ENCODE results near the gene OR2T11.
"Not testable (repeated sequence)": the region's sequence is repeated elsewhere in the genome, so short reads cannot be mapped to it uniquely, and the experiment has no call there.

OR2T11 gene

DNA sequence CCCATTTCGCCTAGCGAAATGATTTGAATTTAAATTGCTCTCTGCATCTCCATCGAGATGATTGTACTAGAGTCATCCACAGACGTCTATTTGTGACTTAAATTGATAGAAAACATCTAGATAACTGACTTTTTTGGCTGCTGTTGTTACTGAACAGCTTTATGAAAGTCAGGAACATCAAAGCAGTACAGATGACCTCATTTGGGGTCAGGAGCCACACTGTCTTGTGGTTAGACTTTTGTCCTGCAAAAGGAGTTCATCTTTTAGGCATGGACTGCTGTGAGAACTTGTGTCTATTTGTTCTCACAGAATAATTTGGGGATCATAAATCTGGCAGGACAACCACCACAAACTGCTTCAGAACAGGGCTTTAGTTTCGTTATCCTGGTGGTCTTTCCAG is 4.8 kb upstream of the OR2T11 start:
- H3K9ac ChIP-seq (ENCODE audit: low read depth, low read length); H3K27me3 ChIP-seq (ENCODE audit: insufficient read depth, low read length); H3K9me3 ChIP-seq (ENCODE audit: insufficient read depth, low read depth, low read length); H3K4me3 ChIP-seq (ENCODE audit: low read length); H3K36me3 ChIP-seq (ENCODE audit: insufficient read depth, low read depth, low read length); H3K4me1 ChIP-seq (ENCODE audit: insufficient read depth, low read length); H3K27ac ChIP-seq (ENCODE audit: low read length): not testable (repeated sequence)

DNA sequence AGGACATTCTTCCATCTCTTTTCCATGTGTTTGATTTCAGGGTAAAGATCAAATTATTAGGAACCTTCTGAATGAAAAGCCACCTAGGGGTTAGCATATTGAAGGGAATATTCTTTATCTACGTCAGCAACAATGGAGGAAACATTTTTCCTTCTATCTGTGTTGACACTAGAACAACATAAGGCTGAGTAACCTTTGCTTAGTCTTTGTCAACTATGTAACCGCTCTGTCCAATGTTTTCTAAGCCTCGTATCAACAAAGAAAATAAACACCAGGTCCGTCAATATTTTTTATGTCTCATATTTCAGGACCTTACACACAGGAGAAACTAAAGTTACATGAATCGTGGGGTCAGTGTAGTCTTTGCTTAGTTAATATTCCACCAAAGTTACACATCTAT is 1.7 kb upstream of the OR2T11 start:
- not testable (repeated sequence) for H3K27ac ChIP-seq (ENCODE audit: low read length); H3K4me3 ChIP-seq (ENCODE audit: low read length); H3K9me3 ChIP-seq (ENCODE audit: insufficient read depth, low read depth, low read length); H3K9ac ChIP-seq (ENCODE audit: low read depth, low read length); H3K4me1 ChIP-seq (ENCODE audit: insufficient read depth, low read length); H3K27me3 ChIP-seq (ENCODE audit: insufficient read depth, low read length); H3K36me3 ChIP-seq (ENCODE audit: insufficient read depth, low read depth, low read length)

DNA sequence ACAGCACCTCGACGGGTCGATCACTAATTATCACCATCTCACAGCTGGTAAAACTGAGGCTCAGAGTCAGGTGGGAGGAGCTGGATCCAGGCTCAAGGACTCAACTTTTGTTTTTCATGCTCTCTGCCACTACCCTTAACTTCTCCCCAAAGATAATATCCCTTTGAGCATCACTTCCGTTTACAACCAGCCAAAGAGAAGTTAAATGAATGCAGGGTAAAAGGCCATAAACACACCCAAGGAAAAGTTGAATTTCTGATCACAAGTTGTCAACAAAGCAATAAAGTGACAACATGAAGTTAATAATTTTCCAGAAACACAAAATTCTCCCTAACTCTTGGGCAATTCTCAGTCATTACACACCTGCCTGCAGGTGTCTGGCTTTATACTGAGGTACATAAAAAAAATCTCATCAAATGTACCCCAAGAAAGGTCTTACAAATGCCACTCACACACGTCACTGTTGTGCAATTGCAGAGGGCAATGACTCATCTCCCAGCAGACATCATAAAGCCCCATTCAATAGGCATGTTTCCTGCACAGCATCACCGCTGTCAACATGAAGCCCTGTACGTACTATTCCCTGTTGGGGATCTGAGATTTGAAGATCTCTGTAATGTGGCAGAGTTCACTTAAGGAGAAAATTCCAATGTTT is 3.4 kb downstream of the OR2T11 start:
- no peak overlapping the region; the same call in 1 of the 2 replicates for H3K4me3 ChIP-seq (ENCODE audit: low read length)
- no peak overlapping the region for H3K9ac ChIP-seq (ENCODE audit: low read depth, low read length)
- H3K27me3 ChIP-seq (ENCODE audit: insufficient read depth, low read length) = no peaks in the 10 kb centered on the region
- H3K4me1 ChIP-seq (ENCODE audit: insufficient read depth, low read length) = no peaks in the 10 kb centered on the region
- H3K36me3 ChIP-seq (ENCODE audit: insufficient read depth, low read depth, low read length) = no peaks in the 10 kb centered on the region
- H3K9me3 ChIP-seq (ENCODE audit: insufficient read depth, low read depth, low read length) = peaks cover 54% of the 10 kb centered on the region
- H3K27ac ChIP-seq (ENCODE audit: low read length) = no peak overlapping the region

DNA sequence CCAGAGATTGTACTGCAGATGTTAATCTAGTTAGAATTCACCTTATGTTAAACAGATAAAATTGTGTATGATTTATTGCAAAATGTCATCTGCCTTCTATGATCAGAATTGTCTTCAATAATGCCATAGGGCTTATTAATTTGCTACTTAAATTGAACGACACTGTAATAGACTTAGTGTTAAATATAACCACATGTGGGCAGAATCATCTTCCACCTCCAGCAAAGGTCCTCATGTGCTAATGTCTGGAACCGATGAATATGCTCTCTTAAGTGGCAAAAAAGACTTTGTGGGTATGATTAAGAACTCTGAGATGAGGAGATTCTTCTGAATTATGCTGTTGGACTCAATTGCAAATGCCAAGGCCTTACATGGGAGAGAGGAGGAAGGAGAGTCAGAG is 4.3 kb downstream of the OR2T11 start:
- no peak overlapping the region for H3K4me3 ChIP-seq (ENCODE audit: low read length)
- peaks cover 64% of the 10 kb centered on the region for H3K9me3 ChIP-seq (ENCODE audit: insufficient read depth, low read depth, low read length)
- H3K27ac ChIP-seq (ENCODE audit: low read length) = no peak overlapping the region
- H3K4me1 ChIP-seq (ENCODE audit: insufficient read depth, low read length) = no peaks in the 10 kb centered on the region
- H3K9ac ChIP-seq (ENCODE audit: low read depth, low read length) = no peak overlapping the region
- no peaks in the 10 kb centered on the region for H3K27me3 ChIP-seq (ENCODE audit: insufficient read depth, low read length)
- H3K36me3 ChIP-seq (ENCODE audit: insufficient read depth, low read depth, low read length) = no peaks in the 10 kb centered on the region

DNA sequence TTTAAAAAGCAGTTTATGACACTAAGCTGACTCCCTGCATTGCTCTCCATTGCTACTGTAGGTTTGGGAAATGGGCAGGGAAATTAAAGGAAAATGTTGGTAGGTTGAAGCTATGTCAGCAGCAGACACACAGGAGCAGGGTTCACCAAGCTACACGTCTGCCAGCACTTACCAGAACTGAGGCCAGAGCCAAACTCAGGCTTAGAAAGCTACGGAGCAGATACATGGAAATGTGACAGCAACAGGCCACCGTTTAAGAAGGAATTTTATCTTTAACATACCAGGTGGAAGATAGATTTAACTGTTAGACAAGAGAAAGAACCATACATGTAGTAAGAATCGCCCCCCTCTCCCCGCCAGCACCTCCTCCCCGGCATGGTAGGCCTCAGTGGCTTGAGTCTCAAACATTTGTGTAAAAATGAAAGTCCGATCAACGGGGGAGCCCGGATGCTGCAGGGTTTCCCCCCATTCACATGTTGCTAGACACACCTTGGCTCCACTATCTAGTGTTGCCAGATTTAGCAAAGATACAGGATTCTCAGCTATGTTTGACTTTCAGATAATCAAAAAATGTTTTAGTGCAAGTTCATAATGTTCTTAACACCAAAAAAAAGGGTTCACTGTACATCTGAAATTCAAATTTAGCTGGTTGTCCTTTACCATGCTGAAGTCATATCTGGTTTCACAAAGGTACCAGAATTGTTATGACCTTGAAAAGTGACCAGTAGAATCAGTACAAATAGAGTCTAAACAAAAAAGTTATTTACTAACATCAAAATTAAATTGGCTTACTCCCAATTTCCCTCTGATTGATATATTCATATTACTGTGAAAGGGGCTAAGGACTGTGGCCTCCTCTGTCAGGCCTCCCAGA is 6.7 kb downstream of the OR2T11 start:
- Histone ChIP-seq H3K4me1 (ENCODE audit: insufficient read depth, low read length) (no peaks in the 10 kb centered on the region), H3K27ac (ENCODE audit: low read length) (no peak overlapping the region), H3K4me3 (ENCODE audit: low read length) (no peak overlapping the region), H3K9ac (ENCODE audit: low read depth, low read length) (no peak overlapping the region), H3K27me3 (ENCODE audit: insufficient read depth, low read length) (no peaks in the 10 kb centered on the region), H3K36me3 (ENCODE audit: insufficient read depth, low read depth, low read length) (no peaks in the 10 kb centered on the region), H3K9me3 (ENCODE audit: insufficient read depth, low read depth, low read length) (peaks cover 87% of the 10 kb centered on the region)

DNA sequence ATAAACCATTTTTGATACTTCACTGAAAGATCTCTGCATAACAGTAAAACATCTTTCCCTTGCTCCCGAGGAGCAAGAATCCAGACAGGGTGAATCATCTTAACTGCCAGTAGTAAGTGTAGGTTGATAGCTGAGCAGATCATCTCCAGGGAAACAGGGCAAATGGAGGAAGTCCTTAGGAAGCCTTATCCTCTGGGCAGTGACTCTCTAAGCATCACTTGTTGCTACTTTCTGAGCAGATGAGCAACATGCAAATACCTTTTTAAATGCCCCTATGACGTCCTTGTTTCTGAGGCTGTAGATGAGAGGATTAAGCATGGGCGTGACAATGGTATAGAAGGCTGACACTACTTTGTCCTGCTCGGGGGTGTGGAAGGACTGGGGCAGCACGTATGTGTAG is 8.9 kb downstream of the OR2T11 start:
- Histone ChIP-seq H3K27ac (ENCODE audit: low read length) (no peak overlapping the region), H3K4me3 (ENCODE audit: low read length) (no peak overlapping the region; the same call in 1 of the 2 replicates), H3K9ac (ENCODE audit: low read depth, low read length) (no peak overlapping the region), H3K4me1 (ENCODE audit: insufficient read depth, low read length) (no peaks in the 10 kb centered on the region), H3K36me3 (ENCODE audit: insufficient read depth, low read depth, low read length) (no peaks in the 10 kb centered on the region), H3K9me3 (ENCODE audit: insufficient read depth, low read depth, low read length) (peaks cover 99% of the 10 kb centered on the region), H3K27me3 (ENCODE audit: insufficient read depth, low read length) (no peaks in the 10 kb centered on the region)

DNA sequence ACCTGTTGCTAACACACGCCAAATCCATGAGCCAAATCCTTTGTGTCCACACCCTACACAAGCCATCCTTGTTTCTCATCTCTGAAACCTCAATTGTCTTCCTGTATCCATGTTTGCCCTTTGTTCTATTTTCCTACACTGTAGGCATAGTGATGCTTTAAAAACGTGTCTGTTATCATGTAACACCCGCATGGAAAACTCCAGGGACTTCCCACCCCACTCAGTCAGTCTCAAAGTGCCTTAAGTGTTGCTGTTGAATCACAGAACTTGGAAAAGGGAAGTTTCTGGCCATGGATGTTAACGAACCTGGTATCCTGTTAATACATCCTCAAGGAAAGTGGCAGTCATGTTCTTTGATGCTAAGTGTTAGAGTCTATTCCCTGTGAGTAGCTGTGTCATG is 9.7 kb downstream of the OR2T11 start:
- H3K9me3 ChIP-seq (ENCODE audit: insufficient read depth, low read depth, low read length) = peaks cover 99% of the 10 kb centered on the region
- no peaks in the 10 kb centered on the region for H3K36me3 ChIP-seq (ENCODE audit: insufficient read depth, low read depth, low read length)
- no peak overlapping the region for H3K27ac ChIP-seq (ENCODE audit: low read length)
- no peak overlapping the region; the same call in 1 of the 2 replicates for H3K4me3 ChIP-seq (ENCODE audit: low read length)
- H3K27me3 ChIP-seq (ENCODE audit: insufficient read depth, low read length) = no peaks in the 10 kb centered on the region
- H3K9ac ChIP-seq (ENCODE audit: low read depth, low read length) = no peak overlapping the region
- H3K4me1 ChIP-seq (ENCODE audit: insufficient read depth, low read length) = no peaks in the 10 kb centered on the region

DNA sequence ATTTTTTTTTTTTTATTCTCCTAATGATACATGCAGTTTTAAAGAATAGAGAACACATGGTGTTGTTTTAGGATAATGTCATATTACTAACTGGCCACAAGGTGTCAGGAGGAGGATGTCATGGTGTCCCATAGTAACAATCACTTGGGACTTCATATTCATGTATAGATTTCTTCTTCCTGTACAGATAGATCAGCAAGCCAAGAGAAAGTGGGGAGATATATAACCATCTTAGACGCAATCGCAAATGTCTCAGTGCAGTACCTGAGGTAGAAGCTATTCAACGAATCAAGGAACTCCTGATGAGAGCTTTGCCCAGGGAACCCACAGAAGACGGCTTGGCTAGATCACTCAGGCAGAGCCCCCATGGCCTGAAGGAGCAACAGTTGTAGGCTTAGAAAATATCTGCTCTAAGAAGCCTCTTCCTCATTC is 12.3 kb downstream of the OR2T11 start:
- no peaks in the 10 kb centered on the region for H3K4me1 ChIP-seq (ENCODE audit: insufficient read depth, low read length)
- no peak overlapping the region for H3K4me3 ChIP-seq (ENCODE audit: low read length)
- H3K9me3 ChIP-seq (ENCODE audit: insufficient read depth, low read depth, low read length) = peaks cover 96% of the 10 kb centered on the region
- H3K27me3 ChIP-seq (ENCODE audit: insufficient read depth, low read length) = no peaks in the 10 kb centered on the region
- H3K36me3 ChIP-seq (ENCODE audit: insufficient read depth, low read depth, low read length) = no peaks in the 10 kb centered on the region
- no peak overlapping the region for H3K9ac ChIP-seq (ENCODE audit: low read depth, low read length)
- H3K27ac ChIP-seq (ENCODE audit: low read length) = no peak overlapping the region

DNA sequence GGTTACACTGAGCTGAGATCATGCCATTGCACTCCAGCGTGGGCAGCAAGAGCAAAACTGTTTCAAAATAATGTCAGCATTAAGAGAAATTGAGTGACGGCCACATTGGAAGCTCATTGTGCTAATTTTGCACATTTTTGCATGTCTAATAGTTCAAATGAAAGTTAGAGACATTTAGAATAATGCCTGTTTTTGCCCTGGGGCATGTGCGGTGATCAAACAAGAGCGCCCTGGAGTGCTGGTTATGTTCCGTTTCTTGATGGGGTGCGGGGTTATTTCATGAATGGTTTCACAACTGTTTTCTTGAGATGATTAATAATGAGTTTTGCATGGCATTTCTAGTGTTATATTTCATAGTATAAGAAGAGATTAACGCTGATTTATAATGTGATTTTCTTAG is 13.1 kb downstream of the OR2T11 start:
- H3K9me3 ChIP-seq (ENCODE audit: insufficient read depth, low read depth, low read length) = peaks cover 95% of the 10 kb centered on the region
- H3K9ac ChIP-seq (ENCODE audit: low read depth, low read length) = no peak overlapping the region

DNA sequence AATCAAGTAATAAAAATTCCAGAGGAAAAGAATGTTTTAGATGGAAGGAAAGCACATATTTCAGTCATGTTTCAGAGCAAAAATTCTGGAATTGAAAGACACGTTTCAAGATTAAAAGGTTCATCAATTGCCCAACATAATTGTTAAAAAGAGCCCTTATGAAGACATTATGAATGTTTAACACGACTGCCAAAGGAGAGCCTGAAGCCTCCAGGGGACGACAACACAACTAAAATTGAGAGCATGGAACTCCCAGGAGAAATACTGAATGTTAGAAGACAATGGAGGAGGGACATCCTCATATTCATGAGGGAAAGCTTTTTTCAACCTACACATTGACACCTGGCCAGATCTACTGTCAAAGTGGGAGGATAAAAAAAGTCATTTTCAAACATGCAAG is 16.0 kb downstream of the OR2T11 start:
- no peaks in the 10 kb centered on the region for H3K36me3 ChIP-seq (ENCODE audit: insufficient read depth, low read depth, low read length)
- H3K27ac ChIP-seq (ENCODE audit: low read length) = no peak overlapping the region
- H3K27me3 ChIP-seq (ENCODE audit: insufficient read depth, low read length) = no peaks in the 10 kb centered on the region
- H3K9ac ChIP-seq (ENCODE audit: low read depth, low read length) = no peak overlapping the region
- no peak overlapping the region for H3K4me3 ChIP-seq (ENCODE audit: low read length)
- peaks cover 94% of the 10 kb centered on the region for H3K9me3 ChIP-seq (ENCODE audit: insufficient read depth, low read depth, low read length)
- no peaks in the 10 kb centered on the region for H3K4me1 ChIP-seq (ENCODE audit: insufficient read depth, low read length)

More for the DNA sequence above, 13.1 kb downstream of the OR2T11 start:
- no peak overlapping the region for H3K4me3 ChIP-seq (ENCODE audit: low read length)
- no peaks in the 10 kb centered on the region for H3K36me3 ChIP-seq (ENCODE audit: insufficient read depth, low read depth, low read length)
- no peaks in the 10 kb centered on the region for H3K27me3 ChIP-seq (ENCODE audit: insufficient read depth, low read length)
- H3K27ac ChIP-seq (ENCODE audit: low read length) = no peak overlapping the region
- no peaks in the 10 kb centered on the region for H3K4me1 ChIP-seq (ENCODE audit: insufficient read depth, low read length)

DNA sequence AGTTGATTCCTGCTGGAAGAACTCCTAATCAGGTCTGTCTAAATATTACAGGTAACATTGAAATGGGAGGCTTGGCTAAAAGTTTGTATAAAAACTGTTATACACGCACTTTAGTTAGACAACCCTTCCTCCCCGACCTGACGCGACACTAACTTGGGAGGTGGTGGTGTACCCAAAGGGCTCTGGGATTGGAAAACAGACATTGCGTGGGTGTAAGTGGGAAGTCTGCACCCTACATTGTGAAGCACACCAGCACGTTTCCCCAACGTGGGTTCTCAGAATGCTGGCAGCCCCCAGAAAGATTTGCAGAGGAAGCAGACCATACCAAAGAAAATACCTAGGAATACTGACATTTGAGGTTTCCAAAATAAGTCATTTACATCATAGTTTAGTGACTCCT is 16.8 kb downstream of the OR2T11 start:
- Histone ChIP-seq H3K4me1 (ENCODE audit: insufficient read depth, low read length) (no peaks in the 10 kb centered on the region), H3K4me3 (ENCODE audit: low read length) (no peak overlapping the region), H3K27me3 (ENCODE audit: insufficient read depth, low read length) (no peaks in the 10 kb centered on the region), H3K9me3 (ENCODE audit: insufficient read depth, low read depth, low read length) (peaks cover 94% of the 10 kb centered on the region), H3K9ac (ENCODE audit: low read depth, low read length) (no peak overlapping the region), H3K27ac (ENCODE audit: low read length) (no peak overlapping the region), H3K36me3 (ENCODE audit: insufficient read depth, low read depth, low read length) (no peaks in the 10 kb centered on the region)

DNA sequence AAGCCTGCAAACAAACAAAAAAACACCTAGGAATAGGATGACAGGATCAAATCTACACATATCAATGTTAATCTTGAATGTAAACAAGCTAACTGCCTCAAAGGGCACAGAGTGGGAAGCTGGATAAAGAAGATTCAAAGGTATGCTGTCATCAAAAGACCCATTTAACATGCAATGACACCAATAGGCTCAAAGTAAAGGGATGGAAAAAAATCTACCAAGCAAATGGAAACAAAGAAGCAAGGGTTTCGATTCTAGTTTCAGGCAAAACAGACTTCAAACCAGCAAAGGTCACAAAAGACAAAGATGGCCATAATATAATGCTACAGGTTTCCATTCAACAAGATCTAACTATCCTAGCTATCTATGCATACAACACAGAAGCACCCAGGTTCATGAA is 21.1 kb downstream of the OR2T11 start:
- peaks cover 97% of the 10 kb centered on the region for H3K9me3 ChIP-seq (ENCODE audit: insufficient read depth, low read depth, low read length)
- no peaks in the 10 kb centered on the region for H3K4me1 ChIP-seq (ENCODE audit: insufficient read depth, low read length)
- H3K4me3 ChIP-seq (ENCODE audit: low read length) = no peak overlapping the region
- no peaks in the 10 kb centered on the region for H3K27me3 ChIP-seq (ENCODE audit: insufficient read depth, low read length)
- H3K27ac ChIP-seq (ENCODE audit: low read length) = no peak overlapping the region
- no peak overlapping the region for H3K9ac ChIP-seq (ENCODE audit: low read depth, low read length)
- H3K36me3 ChIP-seq (ENCODE audit: insufficient read depth, low read depth, low read length) = no peaks in the 10 kb centered on the region

Measured in iPS-20b (cell line).